Panc1 (cell line): ENCODE results near the gene BIVM. TPM values are rescaled to one million over a fixed set of nuclear protein-coding genes. Genes with fewer than 3 reads are reported as not detected.

Experiments used
- ATAC-seq: fragments of 200-7000 bp; cut with Tn5 transposase; 2 replicates; pipeline ENCODE4 v1.9.1; 2020; ENCODE audit warnings: mild to moderate bottlenecking, moderate library complexity
- BruUV-seq: library from RNA; stranded (reverse); fragments of 400-500 nt; replicated peaks from 2 replicates; lab custom pipeline; 2021; lab: Mats Ljungman, UMichigan
- CTCF ChIA-PET: fragments of 300-600 bp; sonication (Branson Sonifier 250); formaldehyde crosslinking; loops from one replicate; lab custom pipeline; 2022; ENCODE audit warnings: antibody characterized with exemption; lab: Charles Lee
- POLR2A ChIA-PET: fragments of 300-600 bp; sonication (Branson Sonifier 250); formaldehyde crosslinking; loops from one replicate; lab custom pipeline; 2022; ENCODE audit warnings: antibody characterized with exemption; lab: Charles Lee
- DNase-seq: peaks from one replicate; pipeline ENCODE4 v3.0.0-alpha.2; 2010; ENCODE audit warnings: low read depth, low spot score
- H3K27ac ChIP-seq: 2 replicates; pipeline ENCODE4 v1.5.1; 2011; ENCODE audit warnings: mild to moderate bottlenecking, low read length, inconsistent platforms
- H3K27me3 ChIP-seq: fragments of 200-500 bp; sonication (Bioruptor generic); 2 replicates; pipeline ENCODE4 v1.6.0; 2014; ENCODE audit warnings: low read length, inconsistent platforms; ENCODE audit not compliant: control insufficient read depth, insufficient read depth
- H3K36me3 ChIP-seq: fragments of 200-500 bp; sonication (Bioruptor generic); 2 replicates; pipeline ENCODE4 v1.5.1; 2014; ENCODE audit warnings: inconsistent platforms, mild to moderate bottlenecking, low read length, moderate library complexity; ENCODE audit not compliant: control insufficient read depth, insufficient read depth
- H3K4me1 ChIP-seq: 2 replicates; pipeline ENCODE4 v1.5.1; 2011; ENCODE audit warnings: inconsistent platforms, mild to moderate bottlenecking, low read length, moderate library complexity; ENCODE audit not compliant: control insufficient read depth, insufficient read depth
- H3K4me3 ChIP-seq, 2 experiments: 2 replicates each; pipeline ENCODE4 v1.5.1; 2011 to 2012; ENCODE audit warnings: low read depth in 2 of 2, low read length in 2 of 2, mild to moderate bottlenecking in 2 of 2, inconsistent platforms in 1 of 2, moderate library complexity in 1 of 2
- H3K9me3 ChIP-seq: fragments of 200-500 bp; sonication (Bioruptor generic); 2 replicates; pipeline ENCODE4 v1.5.1; 2014; ENCODE audit warnings: low read depth, mild to moderate bottlenecking, inconsistent platforms, low read length, moderate library complexity; ENCODE audit not compliant: control insufficient read depth, insufficient read depth
- POLR2AphosphoS5 ChIP-seq: IDR thresholded peaks from 2 replicates; pipeline ENCODE4 v1.6.1; 2012; ENCODE audit warnings: mild to moderate bottlenecking, low read depth, low read length, moderate library complexity
- SIN3A ChIP-seq: IDR thresholded peaks from 2 replicates; pipeline ENCODE4 v1.6.1; 2012; ENCODE audit warnings: low read depth, mild to moderate bottlenecking, low read length, moderate library complexity, borderline replicate concordance; ENCODE audit not compliant: insufficient read depth
- TCF7L2 ChIP-seq: IDR thresholded peaks from 2 replicates; pipeline ENCODE4 v1.6.1; 2011; ENCODE audit warnings: mild to moderate bottlenecking, low read depth, low read length, inconsistent platforms
- in situ Hi-C: cut with HindIII; loops from 2 replicates; pipeline ENCODE4 v1.10.0; 2016; ENCODE audit warnings: low sequenced_read_pairs, low pct_unique_long_range_greater_than_20kb
- intact Hi-C: fragments of 100-400 bp; cut with micrococcal nuclease; formaldehyde crosslinking; loops from one replicate; pipeline ENCODE4 v1.10.0; 2022; ENCODE audit not compliant: unreplicated experiment
- total RNA-seq: library from RNA; stranded (reverse); gene quantifications from one replicate; pipeline ENCODE4 v1.2.1, GENCODE V29; 2021; ENCODE audit not compliant: unreplicated experiment
- TF ChIP-seq, protein P1 (sequence below), 2 experiments: IDR thresholded peaks; 2 replicates each; pipeline ENCODE4 v1.6.1; 2011 to 2012; ENCODE audit warnings: low read depth in 2 of 2, control low read depth in 1 of 2, low read length in 1 of 2, mild to moderate bottlenecking in 1 of 2, moderate library complexity in 1 of 2; ENCODE audit not compliant: insufficient read depth in 1 of 2
- TF ChIP-seq, protein P2 (sequence below): fragments of 450-650 bp; IDR thresholded peaks from 2 replicates; pipeline ENCODE4 v1.5.1; 2017; ENCODE audit warnings: mild to moderate bottlenecking

BIVM gene
- total RNA-seq, 1 experiment from 2014 or later, result 10.5 TPM

DNA sequence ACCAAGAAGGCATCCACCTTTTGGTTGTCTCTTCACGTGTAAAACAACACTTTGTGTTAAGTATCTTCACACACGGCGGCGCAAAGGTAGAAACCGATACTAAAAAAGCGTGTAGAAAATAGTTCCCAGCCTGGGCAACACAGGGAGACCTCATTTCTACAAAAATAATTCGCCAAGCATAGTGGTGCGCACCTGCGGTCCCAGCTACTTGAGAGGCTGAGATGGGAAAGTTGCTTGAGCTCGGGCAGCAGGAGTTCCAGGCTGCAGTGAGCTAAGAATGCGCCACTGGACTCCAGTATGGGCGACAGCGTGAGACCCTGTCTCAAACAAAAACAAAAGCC is 46.3 kb downstream of the BIVM start:
- CTCF ChIA-PET, result no interaction called here
- TF ChIP-seq SIN3A, result no peak
- no peak for TF ChIP-seq TCF7L2
- TF ChIP-seq, protein P1, sequence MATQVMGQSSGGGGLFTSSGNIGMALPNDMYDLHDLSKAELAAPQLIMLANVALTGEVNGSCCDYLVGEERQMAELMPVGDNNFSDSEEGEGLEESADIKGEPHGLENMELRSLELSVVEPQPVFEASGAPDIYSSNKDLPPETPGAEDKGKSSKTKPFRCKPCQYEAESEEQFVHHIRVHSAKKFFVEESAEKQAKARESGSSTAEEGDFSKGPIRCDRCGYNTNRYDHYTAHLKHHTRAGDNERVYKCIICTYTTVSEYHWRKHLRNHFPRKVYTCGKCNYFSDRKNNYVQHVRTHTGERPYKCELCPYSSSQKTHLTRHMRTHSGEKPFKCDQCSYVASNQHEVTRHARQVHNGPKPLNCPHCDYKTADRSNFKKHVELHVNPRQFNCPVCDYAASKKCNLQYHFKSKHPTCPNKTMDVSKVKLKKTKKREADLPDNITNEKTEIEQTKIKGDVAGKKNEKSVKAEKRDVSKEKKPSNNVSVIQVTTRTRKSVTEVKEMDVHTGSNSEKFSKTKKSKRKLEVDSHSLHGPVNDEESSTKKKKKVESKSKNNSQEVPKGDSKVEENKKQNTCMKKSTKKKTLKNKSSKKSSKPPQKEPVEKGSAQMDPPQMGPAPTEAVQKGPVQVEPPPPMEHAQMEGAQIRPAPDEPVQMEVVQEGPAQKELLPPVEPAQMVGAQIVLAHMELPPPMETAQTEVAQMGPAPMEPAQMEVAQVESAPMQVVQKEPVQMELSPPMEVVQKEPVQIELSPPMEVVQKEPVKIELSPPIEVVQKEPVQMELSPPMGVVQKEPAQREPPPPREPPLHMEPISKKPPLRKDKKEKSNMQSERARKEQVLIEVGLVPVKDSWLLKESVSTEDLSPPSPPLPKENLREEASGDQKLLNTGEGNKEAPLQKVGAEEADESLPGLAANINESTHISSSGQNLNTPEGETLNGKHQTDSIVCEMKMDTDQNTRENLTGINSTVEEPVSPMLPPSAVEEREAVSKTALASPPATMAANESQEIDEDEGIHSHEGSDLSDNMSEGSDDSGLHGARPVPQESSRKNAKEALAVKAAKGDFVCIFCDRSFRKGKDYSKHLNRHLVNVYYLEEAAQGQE (IDR thresholded peaks at IDR 0.05; ENCODE audit: insufficient read depth in 1 of 2, low read depth in 2 of 2, low read length in 1 of 2), result no peak
- TF ChIP-seq POLR2AphosphoS5, result no peak
- TF ChIP-seq, protein P2, sequence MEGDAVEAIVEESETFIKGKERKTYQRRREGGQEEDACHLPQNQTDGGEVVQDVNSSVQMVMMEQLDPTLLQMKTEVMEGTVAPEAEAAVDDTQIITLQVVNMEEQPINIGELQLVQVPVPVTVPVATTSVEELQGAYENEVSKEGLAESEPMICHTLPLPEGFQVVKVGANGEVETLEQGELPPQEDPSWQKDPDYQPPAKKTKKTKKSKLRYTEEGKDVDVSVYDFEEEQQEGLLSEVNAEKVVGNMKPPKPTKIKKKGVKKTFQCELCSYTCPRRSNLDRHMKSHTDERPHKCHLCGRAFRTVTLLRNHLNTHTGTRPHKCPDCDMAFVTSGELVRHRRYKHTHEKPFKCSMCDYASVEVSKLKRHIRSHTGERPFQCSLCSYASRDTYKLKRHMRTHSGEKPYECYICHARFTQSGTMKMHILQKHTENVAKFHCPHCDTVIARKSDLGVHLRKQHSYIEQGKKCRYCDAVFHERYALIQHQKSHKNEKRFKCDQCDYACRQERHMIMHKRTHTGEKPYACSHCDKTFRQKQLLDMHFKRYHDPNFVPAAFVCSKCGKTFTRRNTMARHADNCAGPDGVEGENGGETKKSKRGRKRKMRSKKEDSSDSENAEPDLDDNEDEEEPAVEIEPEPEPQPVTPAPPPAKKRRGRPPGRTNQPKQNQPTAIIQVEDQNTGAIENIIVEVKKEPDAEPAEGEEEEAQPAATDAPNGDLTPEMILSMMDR, result no peak

DNA sequence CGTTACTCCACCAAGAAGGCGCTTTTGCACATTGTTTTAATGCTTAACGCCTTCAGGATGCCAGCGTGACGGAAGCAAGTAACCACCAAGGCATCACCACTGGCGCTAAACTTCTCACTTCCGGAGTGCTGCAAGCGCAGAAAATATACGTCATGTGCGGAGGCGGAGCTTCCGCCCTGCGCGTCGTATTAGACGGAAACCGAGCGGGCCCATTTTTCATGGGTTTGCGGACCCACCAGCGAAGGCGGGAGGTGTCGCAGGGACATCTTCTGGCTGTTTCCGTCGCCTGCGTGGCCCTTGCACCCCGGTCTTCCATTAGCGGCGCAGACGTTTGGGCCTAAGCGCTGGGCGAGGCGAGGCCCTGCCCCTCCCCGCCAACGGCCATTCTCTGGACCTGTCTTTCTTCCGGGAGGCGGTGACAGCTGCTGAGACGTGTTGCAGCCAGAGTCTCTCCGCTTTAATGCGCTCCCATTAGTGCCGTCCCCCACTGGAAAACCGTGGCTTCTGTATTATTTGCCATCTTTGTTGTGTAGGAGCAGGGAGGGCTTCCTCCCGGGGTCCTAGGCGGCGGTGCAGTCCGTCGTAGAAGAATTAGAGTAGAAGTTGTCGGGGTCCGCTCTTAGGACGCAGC is 46.8 kb downstream of the BIVM start, which contains the start of gene ERCC5:
ERCC5 (plus strand) TSS at position 403 of the 631 bp plus-strand sequence. CDS start 235 bp downstream, outside the sequence.
- Histone ChIP-seq H3K27me3 (no peaks in the 10 kb centered on the region), H3K27ac (peak within 1 kb of the TSS; percentile 91), H3K4me3 (peak within 1 kb of the TSS; percentile 93 to 97), H3K36me3 (peaks cover 8% of the 10 kb centered on the region; the same call in 1 of the 2 replicates), H3K4me1 (peaks cover 7% of the 10 kb centered on the region), H3K9me3 (no peaks in the 10 kb centered on the region)
- in situ Hi-C loops (no loop called here), intact Hi-C loops (loop anchor here (2.0 kb wide), 1 partner anchor 119 kb away; no protein-coding TSS in a partner anchor)
- POLR2A ChIA-PET, result no interaction called here
- TF ChIP-seq, protein P1 (IDR thresholded peaks at IDR 0.05; ENCODE audit: insufficient read depth in 1 of 2, low read depth in 2 of 2, low read length in 1 of 2), result peak in 1 of 2 experiments; percentile 50; a peak in 1 of 4 replicates
- TF ChIP-seq TCF7L2 (no peak), POLR2AphosphoS5 (peak; percentile 91), SIN3A (peak; percentile 84; the same call in 1 of the 2 replicates)
- TF ChIP-seq, protein P2, result no peak
- DNase-seq (peak; percentile 75), ATAC-seq (peak; percentile 97)
- CTCF ChIA-PET, result interaction anchor here (1.2 kb wide), 1 partner anchor 254 kb away, joined by 5 read pairs; no protein-coding TSS in a partner anchor
- BruUV-seq, result no TSS peak

More for the DNA sequence above, 46.3 kb downstream of the BIVM start:
- H3K27me3 ChIP-seq, result no peaks in the 10 kb centered on the region
- intact Hi-C loops (no loop called here), in situ Hi-C loops (no loop called here)
- H3K4me3 ChIP-seq, result peak overlapping the region; percentile 93 to 97
- no peak for DNase-seq
- no peaks in the 10 kb centered on the region for H3K9me3 ChIP-seq
- peak; percentile 40 for ATAC-seq
- POLR2A ChIA-PET, result no interaction called here
- peaks cover 7% of the 10 kb centered on the region for H3K4me1 ChIP-seq
- peak overlapping the region; percentile 91 for H3K27ac ChIP-seq
- TSS peak; percentile 99 for BruUV-seq
- H3K36me3 ChIP-seq, result peaks cover 8% of the 10 kb centered on the region; the same call in 1 of the 2 replicates
